NCI-H526 treated with DMSO at 0.1 percent for 48 hours (cell line): ENCODE measurements around the gene SULT1C3.

Source experiments
- DNase-seq: peaks from one replicate; lab custom pipeline; 2025; lab: John Stamatoyannopoulos, UW

Gene SULT1C3

GRCh38 chr2:108304975-108305374 is 65.2 kb downstream of the SULT1C3 start:
- no peak for DNase-seq

GRCh38 chr2:108305901-108306300 is 66.1 kb downstream of the SULT1C3 start:
- DNase-seq = no peak

GRCh38 chr2:108309903-108310302 is 70.1 kb downstream of the SULT1C3 start:
- DNase-seq = no peak
